Endodermal cell (in vitro differentiated cells): ENCODE data around the gene MTA3. TPM values are rescaled to one million over a fixed set of nuclear protein-coding genes. Genes with fewer than 3 reads are reported as not detected.

Experiments
- DNase-seq: peaks from one replicate; pipeline ENCODE4 v3.0.0-alpha.2; 2017
- H3K27ac ChIP-seq: 2 replicates; pipeline ENCODE4 v1.5.1; 2013; ENCODE audit warnings: mild to moderate bottlenecking, low read depth, low read length, moderate library complexity
- H3K27me3 ChIP-seq: 2 replicates; pipeline ENCODE4 v1.6.1; 2013; ENCODE audit warnings: mild to moderate bottlenecking, low read length, moderate library complexity; ENCODE audit not compliant: insufficient read depth, control insufficient read depth, poor library complexity, severe bottlenecking
- H3K36me3 ChIP-seq: 2 replicates; pipeline ENCODE4 v1.7.0; 2013; ENCODE audit warnings: mild to moderate bottlenecking, low read length, moderate library complexity; ENCODE audit not compliant: control insufficient read depth, insufficient read depth
- H3K4me1 ChIP-seq: one replicate; pipeline ENCODE4 v1.7.0; 2013; ENCODE audit warnings: low read length; ENCODE audit not compliant: control insufficient read depth, insufficient read depth
- H3K4me3 ChIP-seq: 2 replicates; pipeline ENCODE4 v1.5.1; 2013; ENCODE audit warnings: mild to moderate bottlenecking, low read length, moderate library complexity
- H3K9ac ChIP-seq: 2 replicates; pipeline ENCODE4 v1.6.1; 2013; ENCODE audit warnings: mild to moderate bottlenecking, low read length, moderate library complexity; ENCODE audit not compliant: poor library complexity, severe bottlenecking; ENCODE audit errors: extremely low read depth
- H3K9me3 ChIP-seq: 2 replicates; pipeline ENCODE4 v1.6.1; 2013; ENCODE audit warnings: mild to moderate bottlenecking, low read length, moderate library complexity; ENCODE audit not compliant: control insufficient read depth
- H3K27ac Mint-ChIP-seq: 2 replicates; pipeline ENCODE4 v1.8.0; 2020; ENCODE audit warnings: mixed read lengths
- H3K27me3 Mint-ChIP-seq: 2 replicates; pipeline ENCODE4 v1.8.0; 2021; ENCODE audit warnings: mild to moderate bottlenecking, mixed read lengths; ENCODE audit not compliant: insufficient read depth
- H3K36me3 Mint-ChIP-seq: 2 replicates; pipeline ENCODE4 v1.8.0; 2020; ENCODE audit warnings: low read depth, mixed read lengths
- H3K4me1 Mint-ChIP-seq: 2 replicates; pipeline ENCODE4 v1.8.0; 2020; ENCODE audit warnings: mixed read lengths
- H3K4me3 Mint-ChIP-seq: 2 replicates; pipeline ENCODE4 v1.8.0; 2020; ENCODE audit warnings: mild to moderate bottlenecking, moderate library complexity, mixed read lengths
- H3K9me3 Mint-ChIP-seq: 2 replicates; pipeline ENCODE4 v1.8.0; 2020; ENCODE audit warnings: mild to moderate bottlenecking, mixed read lengths
- WGBS, 2 experiments: methylation state at CpG; one replicate each; pipeline versions ENCODE4 v1.1.5 to v1.1.7; 2013; ENCODE audit warnings: missing lambda C conversion rate in 2 of 2, mixed read lengths in 1 of 2; ENCODE audit not compliant: insufficient coverage in 1 of 2, insufficient read length in 1 of 2; 5-methylcytosine and 5-hydroxymethylcytosine counted together
- total RNA-seq, 2 donors: library from RNA; stranded (reverse); fragmentation: NEBNext Ultra II Directional in 1 of 2; extraction: Animal tissue kit (Norgen Biotek cat#: 25700) in 1 of 2; gene quantifications; 2 replicates in 1 of 2; 3 replicates in 1 of 2; pipeline ENCODE4 v1.2.1, GENCODE V29; 2021
- TF ChIP-seq, protein P1 (sequence below): fragments of 200-600 bp; sonication (generic); conservative IDR thresholded peaks from 2 replicates; pipeline ENCODE4 v1.5.0; 2021; ENCODE audit warnings: antibody characterized with exemption, mild to moderate bottlenecking

The MTA3 gene
- total RNA-seq, 2 donors from 2014 or later: 138 to 154 TPM

DNA sequence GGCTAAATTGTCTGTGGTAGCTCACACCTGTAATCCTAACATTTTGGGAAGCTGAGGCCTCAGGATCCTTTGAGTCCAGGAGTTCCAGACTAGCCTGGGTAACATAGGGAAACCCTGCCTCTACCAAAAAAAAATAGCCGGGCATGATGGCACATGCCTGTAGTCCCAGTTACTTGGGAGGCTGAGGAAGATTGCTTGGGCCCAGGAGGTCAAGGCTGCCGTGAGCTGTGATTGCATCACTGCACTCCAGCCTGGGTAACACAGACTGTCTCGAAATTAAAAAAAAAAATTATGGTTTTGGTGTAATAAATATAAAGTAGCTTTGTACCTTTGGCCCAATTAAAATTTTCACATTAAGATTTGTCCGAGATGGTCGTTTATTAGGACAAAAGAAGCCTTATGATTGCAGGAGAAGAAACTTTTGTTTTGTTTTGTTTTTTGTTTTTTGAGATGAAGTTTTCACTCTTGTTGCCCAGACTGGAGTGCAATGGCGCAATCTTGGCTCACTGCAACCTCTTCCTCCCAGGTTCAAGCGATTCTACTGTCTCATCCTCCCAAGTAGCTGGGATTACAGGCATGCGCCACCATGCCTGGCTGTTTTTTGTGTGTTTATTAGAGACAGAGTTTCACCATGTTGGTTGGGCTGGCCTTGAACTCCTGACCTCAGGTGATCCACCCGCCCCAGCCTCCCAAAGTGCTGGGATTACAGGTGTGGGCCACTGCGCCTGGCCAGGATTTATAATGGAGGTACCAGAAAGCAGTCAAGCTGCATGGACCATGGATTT lies 4.1 kb downstream of the MTA3 start:
- H3K27ac ChIP-seq: no peak overlapping the region
- H3K4me1 ChIP-seq: no peaks in the 10 kb centered on the region
- H3K36me3 ChIP-seq: peaks cover 46% of the 10 kb centered on the region
- 95 to 98% methylated on average over 7 to 10 of the region's 10 CpGs for WGBS, 2 experiments
- H3K27ac Mint-ChIP-seq: peak overlapping the region; percentile 55
- H3K36me3 Mint-ChIP-seq: peaks cover 59% of the 10 kb centered on the region
- H3K4me3 ChIP-seq: no peak overlapping the region
- no peak overlapping the region for H3K9ac ChIP-seq
- H3K27me3 Mint-ChIP-seq: no peaks in the 10 kb centered on the region
- no peaks in the 10 kb centered on the region for H3K9me3 ChIP-seq
- H3K27me3 ChIP-seq: no peaks in the 10 kb centered on the region
- H3K4me1 Mint-ChIP-seq: peaks cover 8% of the 10 kb centered on the region
- TF ChIP-seq, protein P1, sequence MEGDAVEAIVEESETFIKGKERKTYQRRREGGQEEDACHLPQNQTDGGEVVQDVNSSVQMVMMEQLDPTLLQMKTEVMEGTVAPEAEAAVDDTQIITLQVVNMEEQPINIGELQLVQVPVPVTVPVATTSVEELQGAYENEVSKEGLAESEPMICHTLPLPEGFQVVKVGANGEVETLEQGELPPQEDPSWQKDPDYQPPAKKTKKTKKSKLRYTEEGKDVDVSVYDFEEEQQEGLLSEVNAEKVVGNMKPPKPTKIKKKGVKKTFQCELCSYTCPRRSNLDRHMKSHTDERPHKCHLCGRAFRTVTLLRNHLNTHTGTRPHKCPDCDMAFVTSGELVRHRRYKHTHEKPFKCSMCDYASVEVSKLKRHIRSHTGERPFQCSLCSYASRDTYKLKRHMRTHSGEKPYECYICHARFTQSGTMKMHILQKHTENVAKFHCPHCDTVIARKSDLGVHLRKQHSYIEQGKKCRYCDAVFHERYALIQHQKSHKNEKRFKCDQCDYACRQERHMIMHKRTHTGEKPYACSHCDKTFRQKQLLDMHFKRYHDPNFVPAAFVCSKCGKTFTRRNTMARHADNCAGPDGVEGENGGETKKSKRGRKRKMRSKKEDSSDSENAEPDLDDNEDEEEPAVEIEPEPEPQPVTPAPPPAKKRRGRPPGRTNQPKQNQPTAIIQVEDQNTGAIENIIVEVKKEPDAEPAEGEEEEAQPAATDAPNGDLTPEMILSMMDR: no peak
- H3K4me3 Mint-ChIP-seq: no peak overlapping the region
- no peaks in the 10 kb centered on the region for H3K9me3 Mint-ChIP-seq
- peak; percentile 10 for DNase-seq

DNA sequence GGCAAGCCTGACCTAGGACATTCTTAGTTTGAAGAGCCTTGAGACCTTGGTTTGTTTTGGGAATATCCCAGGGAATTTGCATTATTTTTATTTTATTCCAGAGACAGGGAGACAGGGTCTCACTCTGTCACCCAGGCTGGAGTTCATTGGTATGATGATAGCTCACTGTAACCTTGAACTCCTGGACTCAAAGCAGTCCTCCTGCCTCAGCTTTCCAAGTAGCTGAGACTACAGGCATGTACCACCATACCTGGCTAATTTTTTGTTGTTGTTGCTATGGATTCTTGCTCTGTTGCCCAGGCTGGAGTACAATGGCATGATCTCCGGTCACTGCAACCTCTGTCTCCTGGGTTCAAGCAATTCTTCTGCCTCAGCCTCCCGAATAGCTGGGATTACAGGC lies 4.8 kb downstream of the MTA3 start:
- Mint-ChIP-seq H3K4me1 (peaks cover 11% of the 10 kb centered on the region), H3K27me3 (no peaks in the 10 kb centered on the region), H3K36me3 (peaks cover 67% of the 10 kb centered on the region), H3K9me3 (no peaks in the 10 kb centered on the region), H3K4me3 (no peak overlapping the region), H3K27ac (peak overlapping the region; percentile 55)
- Histone ChIP-seq H3K27me3 (no peaks in the 10 kb centered on the region), H3K36me3 (peaks cover 50% of the 10 kb centered on the region), H3K4me1 (no peaks in the 10 kb centered on the region), H3K4me3 (no peak overlapping the region), H3K9me3 (no peaks in the 10 kb centered on the region), H3K27ac (no peak overlapping the region), H3K9ac (no peak overlapping the region)
- DNase-seq: no peak
- 86 to 100% methylated on average over 1 to 2 of the region's 2 CpGs for WGBS, 2 experiments
- TF ChIP-seq, protein P1: no peak

DNA sequence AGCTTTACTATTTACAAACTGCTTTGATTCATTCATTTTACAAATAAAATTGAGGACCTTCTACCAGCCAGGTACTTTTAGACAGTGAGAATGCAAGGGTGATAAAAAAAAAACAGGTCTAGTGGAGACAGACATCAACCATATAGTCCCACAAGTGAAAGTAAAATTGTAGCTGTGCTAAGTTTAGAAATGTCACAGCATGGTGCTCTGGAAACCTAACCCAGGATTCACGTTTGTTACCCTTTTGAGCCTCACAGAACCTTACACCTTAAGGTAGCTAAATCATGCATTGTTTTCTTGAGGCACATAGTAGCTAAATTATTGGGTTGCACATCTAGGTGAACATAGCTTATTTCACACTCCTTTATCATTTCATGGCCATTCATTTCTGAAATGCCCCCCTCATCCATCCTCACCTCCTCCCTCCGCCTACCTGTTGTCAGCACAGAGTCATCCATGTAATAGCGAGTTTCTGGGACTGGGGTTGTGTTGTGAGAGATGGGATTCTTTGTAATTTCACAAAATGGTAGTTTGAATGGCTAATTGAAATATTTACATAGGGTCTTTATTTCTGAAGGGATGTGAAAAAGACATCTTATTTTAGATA lies 7.1 kb downstream of the MTA3 start:
- no peaks in the 10 kb centered on the region for H3K4me1 ChIP-seq
- H3K9ac ChIP-seq: no peak overlapping the region
- Mint-ChIP-seq H3K27me3 (no peaks in the 10 kb centered on the region), H3K9me3 (no peaks in the 10 kb centered on the region), H3K36me3 (peaks cover 82% of the 10 kb centered on the region), H3K4me3 (no peak overlapping the region), H3K27ac (no peak overlapping the region), H3K4me1 (peaks cover 14% of the 10 kb centered on the region)
- H3K36me3 ChIP-seq: peaks cover 69% of the 10 kb centered on the region
- no peak for DNase-seq
- H3K27ac ChIP-seq: no peak overlapping the region
- H3K9me3 ChIP-seq: no peaks in the 10 kb centered on the region
- TF ChIP-seq, protein P1: no peak
- no peak overlapping the region for H3K4me3 ChIP-seq
- no peaks in the 10 kb centered on the region for H3K27me3 ChIP-seq
- 95% methylated on average over 3 of the region's 3 CpGs; no CpG with 5 or more reads in 1 of the 2 experiments for WGBS, 2 experiments
